Nephron progenitor cell (in vitro differentiated cells): ENCODE measurements around the gene PTPRA.

Experiments used
- DNase-seq: peaks from one replicate; pipeline ENCODE4 v3.0.0; 2021
- H3K27ac Mint-ChIP-seq: 2 replicates; pipeline ENCODE4 v1.8.0; 2021; ENCODE audit warnings: mild to moderate bottlenecking, moderate library complexity, mixed read lengths
- H3K27me3 Mint-ChIP-seq: 2 replicates; pipeline ENCODE4 v1.8.0; 2021; ENCODE audit warnings: mild to moderate bottlenecking, low read depth, mixed read lengths; ENCODE audit not compliant: poor library complexity
- H3K36me3 Mint-ChIP-seq: 2 replicates; pipeline ENCODE4 v1.8.0; 2021; ENCODE audit warnings: low read depth, mixed read lengths
- H3K4me1 Mint-ChIP-seq: 2 replicates; pipeline ENCODE4 v1.8.0; 2021; ENCODE audit warnings: mixed read lengths
- H3K4me3 Mint-ChIP-seq: 2 replicates; pipeline ENCODE4 v1.8.0; 2021; ENCODE audit warnings: mild to moderate bottlenecking, moderate library complexity, mixed read lengths
- H3K9me3 Mint-ChIP-seq: 2 replicates; pipeline ENCODE4 v1.8.0; 2021; ENCODE audit warnings: mild to moderate bottlenecking, moderate library complexity, mixed read lengths
- CTCF ChIP-seq: fragments of 200-600 bp; sonication (generic); IDR thresholded peaks from 2 replicates; pipeline ENCODE4 v1.5.0; 2021; ENCODE audit warnings: antibody characterized with exemption

The PTPRA gene

DNA sequence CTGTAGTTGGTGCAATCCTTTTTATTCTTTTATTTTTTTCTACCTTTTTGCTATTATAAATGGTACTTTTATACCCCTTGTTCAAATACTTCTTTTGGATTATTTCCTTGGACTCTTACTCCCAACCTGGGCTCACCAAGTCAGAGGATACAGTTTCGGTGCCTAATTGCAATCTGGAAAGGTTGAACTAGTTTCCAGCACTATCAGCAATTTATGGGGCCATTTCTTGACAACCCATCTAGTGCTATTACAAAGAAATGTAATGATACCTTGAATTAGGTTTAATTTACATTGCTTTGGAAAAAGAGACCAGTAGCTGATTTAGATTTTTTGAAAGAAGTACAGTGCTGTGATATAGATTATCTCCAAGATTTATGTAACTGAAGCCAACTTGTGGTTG lies 5.2 kb downstream of the PTPRA start:
- no peak for DNase-seq
- Mint-ChIP-seq H3K4me3 (no peak overlapping the region), H3K4me1 (peaks cover 33% of the 10 kb centered on the region), H3K27me3 (no peaks in the 10 kb centered on the region), H3K36me3 (peaks cover 25% of the 10 kb centered on the region), H3K9me3 (no peaks in the 10 kb centered on the region), H3K27ac (no peak overlapping the region)
- no peak for TF ChIP-seq CTCF

- Mint-ChIP-seq H3K4me3 (no peak overlapping the region), H3K9me3 (no peaks in the 10 kb centered on the region), H3K36me3 (peaks cover 32% of the 10 kb centered on the region), H3K4me1 (peaks cover 30% of the 10 kb centered on the region), H3K27ac (peak overlapping the region; percentile 46), H3K27me3 (no peaks in the 10 kb centered on the region)
- TF ChIP-seq CTCF, result no peak
- DNase-seq, result no peak
Observed at GRCh38 chr20:2879146-2879545, 5.9 kb downstream of the PTPRA start.

DNA sequence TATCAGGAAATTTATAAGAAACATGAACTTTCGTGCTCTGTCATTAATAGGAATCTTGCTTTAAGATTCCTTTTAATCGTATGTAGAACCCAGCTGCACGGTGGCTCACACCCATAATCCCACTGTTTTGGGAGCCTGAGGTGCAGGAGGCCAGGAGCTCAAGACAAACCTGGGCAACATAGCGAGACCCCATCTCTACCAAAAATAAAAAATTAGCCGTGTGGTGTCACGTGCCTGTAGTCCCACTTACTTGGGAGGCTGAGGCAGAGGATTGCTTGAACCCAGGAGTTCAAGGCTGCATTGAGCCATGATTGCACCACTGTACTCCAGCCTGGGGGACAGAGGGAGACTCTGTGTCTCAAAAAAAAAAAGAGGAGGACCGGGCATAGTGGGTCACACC lies 7.4 kb downstream of the PTPRA start:
- Mint-ChIP-seq H3K36me3 (peaks cover 42% of the 10 kb centered on the region), H3K4me1 (peaks cover 17% of the 10 kb centered on the region), H3K9me3 (no peaks in the 10 kb centered on the region), H3K27ac (no peak overlapping the region), H3K27me3 (no peaks in the 10 kb centered on the region), H3K4me3 (no peak overlapping the region)
- DNase-seq, result no peak
- no peak for TF ChIP-seq CTCF

GRCh38 chr20:2883726-2884637 lies 10.7 kb downstream of the PTPRA start:
- Mint-ChIP-seq H3K36me3 (peaks cover 28% of the 10 kb centered on the region), H3K27ac (no peak overlapping the region), H3K4me3 (no peak overlapping the region), H3K9me3 (no peaks in the 10 kb centered on the region), H3K4me1 (no peaks in the 10 kb centered on the region), H3K27me3 (no peaks in the 10 kb centered on the region)
- no peak for TF ChIP-seq CTCF
- DNase-seq, result no peak

GRCh38 chr20:2887715-2888114 lies 14.4 kb downstream of the PTPRA start:
- no peaks in the 10 kb centered on the region for H3K4me1 Mint-ChIP-seq
- no peak for DNase-seq
- H3K9me3 Mint-ChIP-seq, result no peaks in the 10 kb centered on the region
- no peaks in the 10 kb centered on the region for H3K27me3 Mint-ChIP-seq
- H3K27ac Mint-ChIP-seq, result no peak overlapping the region
- TF ChIP-seq CTCF, result no peak
- H3K36me3 Mint-ChIP-seq, result peaks cover 20% of the 10 kb centered on the region
- H3K4me3 Mint-ChIP-seq, result no peak overlapping the region
